Loucy (cell line): ENCODE data around the gene EIF2S2.

ENCODE experiments used
- H2AFZ ChIP-seq: fragments of 200-600 bp; sonication (generic); 2 replicates; pipeline ENCODE4 v1.6.0; 2016; ENCODE audit warnings: antibody characterized with exemption, mild to moderate bottlenecking, low read length, moderate library complexity
- H3F3A ChIP-seq: fragments of 200-600 bp; 2 replicates; pipeline ENCODE4 v1.6.0; 2016; ENCODE audit warnings: antibody characterized with exemption, low read depth, mild to moderate bottlenecking
- H3K27me3 ChIP-seq: fragments of 200-600 bp; sonication (generic); 2 replicates; pipeline ENCODE4 v1.6.1; 2014; ENCODE audit warnings: low read length, mild to moderate bottlenecking; ENCODE audit not compliant: insufficient read depth, poor library complexity, severe bottlenecking
- H3K36me3 ChIP-seq: fragments of 200-600 bp; sonication (generic); 2 replicates; pipeline ENCODE4 v1.6.1; 2016; ENCODE audit warnings: low read length; ENCODE audit not compliant: insufficient read depth
- H3K4me1 ChIP-seq: fragments of 200-600 bp; sonication (generic); 2 replicates; pipeline ENCODE4 v1.5.1; 2014; ENCODE audit warnings: low read length, mild to moderate bottlenecking; ENCODE audit not compliant: insufficient read depth, poor library complexity, severe bottlenecking
- H3K4me2 ChIP-seq: fragments of 200-600 bp; sonication (generic); 2 replicates; pipeline ENCODE4 v1.6.0; 2014; ENCODE audit warnings: antibody characterized with exemption, low read length, low read depth, mild to moderate bottlenecking; ENCODE audit not compliant: poor library complexity, severe bottlenecking
- H3K4me3 ChIP-seq: fragments of 200-600 bp; sonication (generic); 2 replicates; pipeline ENCODE4 v1.5.1; 2014; ENCODE audit warnings: low read length, mild to moderate bottlenecking, mixed read lengths; ENCODE audit not compliant: poor library complexity, severe bottlenecking
- H3K79me2 ChIP-seq: fragments of 200-600 bp; sonication (generic); 2 replicates; pipeline ENCODE4 v1.6.1; 2014; ENCODE audit warnings: low read length; ENCODE audit not compliant: insufficient read depth
- H3K9ac ChIP-seq: fragments of 200-600 bp; sonication (generic); 2 replicates; pipeline ENCODE4 v1.6.0; 2014; ENCODE audit warnings: mild to moderate bottlenecking, low read depth, low read length, moderate library complexity; ENCODE audit not compliant: poor library complexity, severe bottlenecking
- H3K9me2 ChIP-seq: fragments of 200-600 bp; sonication (generic); replicated peaks from 2 replicates; pipeline ENCODE4 v1.6.1; 2016; ENCODE audit warnings: low read depth, low read length, mixed read lengths
- H3K9me3 ChIP-seq: fragments of 200-600 bp; sonication (generic); 2 replicates; pipeline ENCODE4 v1.6.1; 2014; ENCODE audit warnings: mild to moderate bottlenecking, antibody characterized with exemption, low read length, low read depth; ENCODE audit not compliant: insufficient read depth
- H4K20me1 ChIP-seq: fragments of 200-600 bp; sonication (generic); 2 replicates; pipeline ENCODE4 v1.6.0; 2014; ENCODE audit warnings: antibody characterized with exemption, low read length, mild to moderate bottlenecking; ENCODE audit not compliant: insufficient read depth, poor library complexity, severe bottlenecking
- CTCF ChIP-seq: fragments of 200-600 bp; sonication (generic); conservative IDR thresholded peaks from 2 replicates; pipeline ENCODE4 v1.5.1; 2014; ENCODE audit warnings: mild to moderate bottlenecking, antibody characterized with exemption, low read length
- EZH2phosphoT487 ChIP-seq: fragments of 200-600 bp; IDR thresholded peaks from 2 replicates; pipeline ENCODE4 v1.6.1; 2018; ENCODE audit warnings: antibody characterized with exemption, mild to moderate bottlenecking, moderate library complexity, borderline replicate concordance

EIF2S2 gene

GRCh38 chr20:34058831-34059230 is 53.2 kb downstream of the EIF2S2 start:
- H3K9me3 ChIP-seq: no peaks in the 10 kb centered on the region
- no peaks in the 10 kb centered on the region for H3K9me2 ChIP-seq
- H3K4me2 ChIP-seq: peak overlapping the region; percentile 25
- H3K4me3 ChIP-seq: no peak overlapping the region
- H3K9ac ChIP-seq: no peak overlapping the region
- H3K79me2 ChIP-seq: peaks cover 85% of the 10 kb centered on the region
- H4K20me1 ChIP-seq: peaks cover 97% of the 10 kb centered on the region
- TF ChIP-seq CTCF: no peak
- no peak for TF ChIP-seq EZH2phosphoT487
- H3F3A ChIP-seq: peaks cover 3% of the 10 kb centered on the region
- H3K36me3 ChIP-seq: peaks cover 39% of the 10 kb centered on the region; the same call in 1 of the 2 replicates
- H2AFZ ChIP-seq: no peak overlapping the region
- H3K4me1 ChIP-seq: peaks cover 29% of the 10 kb centered on the region
- H3K27me3 ChIP-seq: no peaks in the 10 kb centered on the region

- peaks cover 29% of the 10 kb centered on the region for H3K4me1 ChIP-seq
- H3K9ac ChIP-seq: no peak overlapping the region
- peaks cover 12% of the 10 kb centered on the region; the same call in 1 of the 2 replicates for H3K36me3 ChIP-seq
- peaks cover 3% of the 10 kb centered on the region for H3F3A ChIP-seq
- H3K9me2 ChIP-seq: no peaks in the 10 kb centered on the region
- no peaks in the 10 kb centered on the region for H3K27me3 ChIP-seq
- H3K9me3 ChIP-seq: no peaks in the 10 kb centered on the region
- no peak overlapping the region for H3K4me2 ChIP-seq
- no peak overlapping the region for H2AFZ ChIP-seq
- H3K4me3 ChIP-seq: no peak overlapping the region
- no peak for TF ChIP-seq EZH2phosphoT487
- no peak for TF ChIP-seq CTCF
- peaks cover 87% of the 10 kb centered on the region for H4K20me1 ChIP-seq
- H3K79me2 ChIP-seq: peaks cover 84% of the 10 kb centered on the region
These were observed 56.8 kb downstream of the EIF2S2 start for GRCh38 chr20:34055290-34055689.

- Histone ChIP-seq H3F3A (no peaks in the 10 kb centered on the region), H3K4me1 (peaks cover 13% of the 10 kb centered on the region), H3K79me2 (peaks cover 92% of the 10 kb centered on the region), H3K4me3 (no peak overlapping the region), H3K9ac (no peak overlapping the region), H3K36me3 (peaks cover 2% of the 10 kb centered on the region; the same call in 1 of the 2 replicates), H3K9me2 (no peaks in the 10 kb centered on the region), H3K4me2 (no peak overlapping the region), H2AFZ (no peak overlapping the region), H4K20me1 (peaks cover 84% of the 10 kb centered on the region), H3K9me3 (no peaks in the 10 kb centered on the region), H3K27me3 (no peaks in the 10 kb centered on the region)
- no peak for TF ChIP-seq CTCF
- TF ChIP-seq EZH2phosphoT487: no peak
These were observed 59.6 kb downstream of the EIF2S2 start for GRCh38 chr20:34052414-34052813.
